Testis (tissue), 2 donors: ENCODE measurements around the gene CD151.

Source experiments
- CTCF ChIP-seq, 3 experiments: fragments of 450-650 bp in 2 of 3; fragments of 200-600 bp in 1 of 3; sonication (generic) in 1 of 3; IDR thresholded peaks; one replicate each; pipeline ENCODE4 v1.5.1; 2016 to 2019; ENCODE audit warnings: antibody characterized with exemption in 3 of 3, mild to moderate bottlenecking in 2 of 3, moderate library complexity in 1 of 3
- POLR2A ChIP-seq: fragments of 450-650 bp; IDR thresholded peaks from one replicate; pipeline ENCODE4 v1.6.1; 2017; ENCODE audit warnings: antibody characterized with exemption, mild to moderate bottlenecking, moderate library complexity

GRCh38 chr11:815675-816432 lies 16.9 kb upstream of the CD151 start:
- TF ChIP-seq CTCF (IDR thresholded peaks at IDR 0.05) (no peak), POLR2A (no peak)
